K562 (cell line): ENCODE measurements around the gene MYO10. TPM values are rescaled to one million over a fixed set of nuclear protein-coding genes. Genes with fewer than 3 reads are reported as not detected.

Experiments used
- CHD1 ChIP-seq: fragments of 200-600 bp; sonication (generic); IDR thresholded peaks from one replicate; pipeline ENCODE4 v1.6.1; 2012; ENCODE audit warnings: mild to moderate bottlenecking, moderate library complexity, low read length, inconsistent platforms
- HCFC1 ChIP-seq: IDR thresholded peaks from 2 replicates; pipeline ENCODE4 v1.6.1; 2012; ENCODE audit warnings: low read depth, low read length, improper control_type of control experiment
- NONO ChIP-seq, 2 experiments: fragments of 200-400 bp in 1 of 2; fragments of 450-650 bp in 1 of 2; formaldehyde crosslinking in 1 of 2; IDR thresholded peaks; 2 replicates each; pipeline ENCODE4 v1.6.1; 2017; ENCODE audit warnings: low read depth in 2 of 2, mild to moderate bottlenecking in 2 of 2, moderate library complexity in 2 of 2, low read length in 1 of 2
- ZNF518B ChIP-seq: fragments of 250-450 bp; sonication (Bioruptor Pico); IDR thresholded peaks from 2 replicates; pipeline ENCODE4 v1.5.0; 2021; ENCODE audit warnings: mild to moderate bottlenecking, moderate library complexity
- polyA plus RNA-seq, 8 experiments: library from polyadenylated mRNA; depleted of rRNA in 4 of 8; stranded (reverse) in 5 of 8; unstranded in 3 of 8; fragments of >200 nt; fragmentation: Nextera tagmentation in 2 of 8; fragmentation: Illumina TruSeq in 1 of 8; extraction: Ambion mirVana in 2 of 8; extraction: Trizol in 1 of 8; gene quantifications; 2 replicates each; pipeline versions ENCODE4 v1.2.1 to v1.2.3, GENCODE V29; 2011 to 2014; ENCODE audit warnings: inconsistent platforms in 1 of 8, missing spikeins in 1 of 8
- total RNA-seq, 7 experiments: library from RNA; depleted of rRNA in 6 of 7; stranded (reverse); fragments of >200 nt in 6 of 7; fragmentation: Illumina TruSeq in 2 of 7; extraction: Trizol in 2 of 7; gene quantifications; 2 replicates each; pipeline versions ENCODE4 v1.2.1 to v1.2.3, GENCODE V29; 2011 to 2021; ENCODE audit warnings: low replicate concordance in 1 of 7
- TF ChIP-seq, protein P1 (sequence below), 2 experiments: fragments of 450-650 bp; formaldehyde crosslinking in 1 of 2; IDR thresholded peaks; 2 replicates each; pipeline versions ENCODE4 v1.4.0 to v1.6.1; 2014 to 2020; ENCODE audit warnings: mild to moderate bottlenecking in 2 of 2, borderline replicate concordance in 1 of 2, low read depth in 1 of 2
- TF ChIP-seq, protein P2 (sequence below): sonication (generic); formaldehyde crosslinking; IDR thresholded peaks from 2 replicates; pipeline ENCODE4 v1.8.0; 2022; ENCODE audit warnings: mild to moderate bottlenecking, missing genetic modification reagents

Gene MYO10
- total and polyA plus RNA-seq, 9 of the 15 experiments (the other 6 are each of a cell fraction or from before 2014, with no cell fraction given) = 0.04 to 0.24 TPM; not detected in 7

DNA sequence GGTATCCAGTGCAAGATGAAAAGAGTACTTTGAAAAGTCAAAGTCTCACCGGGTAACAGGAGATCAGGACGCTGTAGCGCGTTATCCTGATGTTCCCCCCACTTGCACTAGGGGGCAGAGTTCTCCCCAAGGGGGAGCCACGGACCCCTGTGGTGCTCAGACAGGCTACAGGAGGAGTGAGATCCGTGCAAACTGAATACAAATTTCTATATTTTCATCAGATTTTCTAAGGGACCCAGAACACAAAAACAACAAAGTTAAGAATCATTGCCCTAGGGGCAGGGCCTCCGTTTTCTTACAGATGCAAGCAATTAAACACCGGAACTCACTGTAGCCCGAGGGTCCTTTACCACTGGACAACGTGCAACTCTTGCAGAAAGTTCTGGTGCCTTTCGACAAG is 2.0 kb downstream of the MYO10 start (continued):
- TF ChIP-seq, protein P1, sequence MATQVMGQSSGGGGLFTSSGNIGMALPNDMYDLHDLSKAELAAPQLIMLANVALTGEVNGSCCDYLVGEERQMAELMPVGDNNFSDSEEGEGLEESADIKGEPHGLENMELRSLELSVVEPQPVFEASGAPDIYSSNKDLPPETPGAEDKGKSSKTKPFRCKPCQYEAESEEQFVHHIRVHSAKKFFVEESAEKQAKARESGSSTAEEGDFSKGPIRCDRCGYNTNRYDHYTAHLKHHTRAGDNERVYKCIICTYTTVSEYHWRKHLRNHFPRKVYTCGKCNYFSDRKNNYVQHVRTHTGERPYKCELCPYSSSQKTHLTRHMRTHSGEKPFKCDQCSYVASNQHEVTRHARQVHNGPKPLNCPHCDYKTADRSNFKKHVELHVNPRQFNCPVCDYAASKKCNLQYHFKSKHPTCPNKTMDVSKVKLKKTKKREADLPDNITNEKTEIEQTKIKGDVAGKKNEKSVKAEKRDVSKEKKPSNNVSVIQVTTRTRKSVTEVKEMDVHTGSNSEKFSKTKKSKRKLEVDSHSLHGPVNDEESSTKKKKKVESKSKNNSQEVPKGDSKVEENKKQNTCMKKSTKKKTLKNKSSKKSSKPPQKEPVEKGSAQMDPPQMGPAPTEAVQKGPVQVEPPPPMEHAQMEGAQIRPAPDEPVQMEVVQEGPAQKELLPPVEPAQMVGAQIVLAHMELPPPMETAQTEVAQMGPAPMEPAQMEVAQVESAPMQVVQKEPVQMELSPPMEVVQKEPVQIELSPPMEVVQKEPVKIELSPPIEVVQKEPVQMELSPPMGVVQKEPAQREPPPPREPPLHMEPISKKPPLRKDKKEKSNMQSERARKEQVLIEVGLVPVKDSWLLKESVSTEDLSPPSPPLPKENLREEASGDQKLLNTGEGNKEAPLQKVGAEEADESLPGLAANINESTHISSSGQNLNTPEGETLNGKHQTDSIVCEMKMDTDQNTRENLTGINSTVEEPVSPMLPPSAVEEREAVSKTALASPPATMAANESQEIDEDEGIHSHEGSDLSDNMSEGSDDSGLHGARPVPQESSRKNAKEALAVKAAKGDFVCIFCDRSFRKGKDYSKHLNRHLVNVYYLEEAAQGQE (IDR thresholded peaks at IDR 0.05; ENCODE audit: borderline replicate concordance) = peak; percentile 14; the same call in 1 of the 2 replicates
- TF ChIP-seq, protein P1 (CRISPR knock-in tag; IDR thresholded peaks at IDR 0.05; ENCODE audit: low read depth) = no peak
- TF ChIP-seq ZNF518B = no peak
- TF ChIP-seq NONO (IDR thresholded peaks at IDR 0.05; ENCODE audit: low read depth in 2 of 2, low read length in 1 of 2) = no peak
- no peak for TF ChIP-seq HCFC1
- TF ChIP-seq, protein P2, sequence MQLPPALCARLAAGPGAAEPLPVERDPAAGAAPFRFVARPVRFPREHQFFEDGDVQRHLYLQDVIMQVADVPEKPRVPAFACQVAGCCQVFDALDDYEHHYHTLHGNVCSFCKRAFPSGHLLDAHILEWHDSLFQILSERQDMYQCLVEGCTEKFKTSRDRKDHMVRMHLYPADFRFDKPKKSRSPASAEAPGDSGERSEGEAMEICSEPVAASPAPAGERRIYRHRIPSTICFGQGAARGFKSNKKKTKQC (CRISPR knock-in tag) = no peak
- TF ChIP-seq CHD1 = no peak
